VCaP (cell line): ENCODE data around the gene LDB2.

Source experiments
- H3K27ac ChIP-seq: fragments of 450-650 bp; 2 replicates; pipeline ENCODE4 v1.5.1; 2017
- CTCF ChIP-seq: fragments of 450-650 bp; conservative IDR thresholded peaks from 2 replicates; pipeline ENCODE4 v1.5.1; 2017; ENCODE audit warnings: mild to moderate bottlenecking, moderate library complexity

LDB2 gene

DNA sequence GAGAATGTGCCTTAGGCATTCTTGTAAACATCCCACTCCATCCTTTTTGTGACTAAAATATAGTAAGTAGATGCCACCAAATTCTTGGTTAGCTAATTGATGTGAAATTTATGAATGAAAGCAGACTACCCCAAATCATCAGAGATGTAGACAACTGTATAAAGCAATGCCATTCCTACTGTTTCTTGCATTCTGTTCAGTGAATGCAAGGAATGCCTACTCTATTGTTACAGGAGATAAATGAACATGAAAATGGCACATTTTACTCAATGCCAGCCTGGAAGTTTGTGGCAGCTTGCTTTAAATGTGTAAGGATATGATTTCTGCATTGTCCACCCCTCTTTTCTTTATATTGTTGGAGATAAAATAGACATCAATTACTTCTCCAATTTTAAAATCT is 317.9 kb downstream of the LDB2 start:
- TF ChIP-seq CTCF: no peak
- H3K27ac ChIP-seq: no peak overlapping the region

- no peak overlapping the region for H3K27ac ChIP-seq
- no peak for TF ChIP-seq CTCF
Observed at GRCh38 chr4:16579866-16580265, 318.6 kb downstream of the LDB2 start.

GRCh38 chr4:16577177-16577576 is 321.3 kb downstream of the LDB2 start:
- H3K27ac ChIP-seq: no peak overlapping the region
- TF ChIP-seq CTCF: no peak

DNA sequence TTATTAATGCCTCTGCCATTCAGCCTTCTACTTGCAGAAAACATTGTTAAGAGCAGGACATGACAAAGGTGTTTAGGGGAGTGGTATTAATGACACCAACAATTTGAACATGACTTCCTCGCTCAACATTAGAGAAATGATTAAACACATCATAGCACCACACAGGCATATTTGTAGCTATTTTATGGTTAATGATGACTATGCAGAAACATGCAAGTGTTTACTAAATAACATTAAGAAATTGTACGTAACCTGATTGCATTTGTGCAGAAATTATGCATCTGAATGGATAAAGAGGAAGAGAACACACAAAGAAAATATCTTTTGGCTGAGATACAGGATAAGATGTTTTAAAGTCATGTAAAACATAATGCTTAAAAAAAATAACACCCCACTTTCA is 323.5 kb downstream of the LDB2 start:
- TF ChIP-seq CTCF: no peak
- no peak overlapping the region for H3K27ac ChIP-seq

GRCh38 chr4:16573739-16574138 is 324.7 kb downstream of the LDB2 start:
- TF ChIP-seq CTCF: no peak
- no peak overlapping the region for H3K27ac ChIP-seq

GRCh38 chr4:16573206-16573605 is 325.2 kb downstream of the LDB2 start:
- TF ChIP-seq CTCF: no peak
- H3K27ac ChIP-seq: no peak overlapping the region

DNA sequence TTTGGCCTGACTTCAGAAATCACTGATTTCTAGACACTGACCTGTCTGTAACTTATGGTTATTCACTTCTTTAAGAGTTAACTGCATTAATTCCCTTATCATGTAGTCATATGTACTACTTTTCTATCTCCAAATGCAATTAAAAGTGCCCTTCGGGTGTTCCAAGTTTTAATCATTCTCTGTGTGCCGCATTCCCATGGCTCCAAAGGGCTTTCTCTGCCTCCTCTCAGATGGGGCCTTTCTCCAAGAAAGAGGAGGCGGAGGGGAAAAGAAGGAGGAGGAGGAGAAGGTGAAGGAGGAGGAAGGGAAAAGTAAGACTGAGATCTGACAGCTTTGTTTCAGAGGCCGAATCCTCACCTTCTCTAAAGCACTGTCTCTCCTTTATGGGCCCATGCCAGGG is 325.8 kb downstream of the LDB2 start:
- H3K27ac ChIP-seq: no peak overlapping the region
- no peak for TF ChIP-seq CTCF

DNA sequence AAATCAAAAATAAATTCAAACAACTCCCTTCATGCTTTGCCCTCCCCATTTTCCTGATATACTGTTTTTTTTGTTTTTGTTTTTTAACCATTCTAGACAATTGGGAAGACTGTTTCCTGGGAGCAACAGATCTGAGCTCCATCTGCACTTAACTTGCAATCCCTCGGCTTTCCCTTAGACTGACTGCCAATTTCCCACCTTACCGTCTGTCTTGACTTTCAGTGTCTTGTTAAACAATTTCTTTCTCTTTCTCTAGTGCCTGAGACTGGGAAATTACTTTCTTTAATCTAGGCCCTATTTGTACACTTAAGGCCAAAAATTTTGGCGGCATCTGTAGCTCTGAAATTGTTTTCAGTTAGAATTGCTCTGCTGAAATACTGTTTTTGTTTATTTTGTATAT is 326.3 kb downstream of the LDB2 start:
- no peak overlapping the region for H3K27ac ChIP-seq
- TF ChIP-seq CTCF: no peak
